NT2/D1 (cell line): ENCODE data around the gene GIMAP8.
A peak's percentile ranks its signal among the peaks of the same experiment; 100 is the strongest.

Source experiments
- DNase-seq: peaks from one replicate; pipeline ENCODE4 v3.0.0-alpha.2; 2011; ENCODE audit warnings: low read depth, low spot score
- H3K27me3 ChIP-seq: 2 replicates; pipeline ENCODE4 v1.6.0; 2011; ENCODE audit warnings: mild to moderate bottlenecking; ENCODE audit not compliant: insufficient read length, insufficient read depth
- H3K36me3 ChIP-seq: 2 replicates; pipeline ENCODE4 v1.6.1; 2011; ENCODE audit warnings: mild to moderate bottlenecking, low read length, mixed read lengths; ENCODE audit not compliant: insufficient read depth, insufficient read length
- H3K4me1 ChIP-seq: 2 replicates; pipeline ENCODE4 v1.5.1; 2011; ENCODE audit not compliant: insufficient read depth, insufficient read length
- H3K4me3 ChIP-seq: 2 replicates; pipeline ENCODE4 v1.5.1; 2011; ENCODE audit warnings: low read depth; ENCODE audit not compliant: insufficient read length
- H3K9ac ChIP-seq: 2 replicates; pipeline ENCODE4 v1.6.0; 2011; ENCODE audit warnings: low read depth; ENCODE audit not compliant: insufficient read length
- H3K9me3 ChIP-seq: 2 replicates; pipeline ENCODE4 v1.5.1; 2011; ENCODE audit warnings: mild to moderate bottlenecking, low read length; ENCODE audit not compliant: insufficient read depth
- SUZ12 ChIP-seq: IDR thresholded peaks from 2 replicates; pipeline ENCODE4 v1.6.1; 2011; ENCODE audit not compliant: insufficient read length, insufficient read depth; ENCODE audit errors: extremely low read depth
- YY1 ChIP-seq: IDR thresholded peaks from 2 replicates; pipeline ENCODE4 v1.6.1; 2011; ENCODE audit not compliant: insufficient read length, insufficient read depth
- ZNF274 ChIP-seq: IDR thresholded peaks from 2 replicates; pipeline ENCODE4 v1.6.1; 2011; ENCODE audit warnings: mild to moderate bottlenecking, low read depth, low read length

Gene GIMAP8

GRCh38 chr7:150420987-150421674, 29.3 kb upstream of the GIMAP8 start:
- Histone ChIP-seq H3K36me3 (no peaks in the 10 kb centered on the region), H3K4me1 (no peaks in the 10 kb centered on the region), H3K27me3 (peaks cover 7% of the 10 kb centered on the region), H3K4me3 (no peak overlapping the region), H3K9me3 (no peaks in the 10 kb centered on the region), H3K9ac (no peak overlapping the region)
- TF ChIP-seq ZNF274 (no peak), SUZ12 (no peak), YY1 (no peak)
- DNase-seq = peak; percentile 85

GRCh38 chr7:150421831-150422230, 28.6 kb upstream of the GIMAP8 start:
- TF ChIP-seq SUZ12 (no peak), YY1 (no peak), ZNF274 (no peak)
- DNase-seq = no peak
- Histone ChIP-seq H3K4me3 (no peak overlapping the region), H3K27me3 (peaks cover 7% of the 10 kb centered on the region), H3K9me3 (no peaks in the 10 kb centered on the region), H3K4me1 (no peaks in the 10 kb centered on the region), H3K36me3 (no peaks in the 10 kb centered on the region), H3K9ac (no peak overlapping the region)

- Histone ChIP-seq H3K4me3 (no peak overlapping the region), H3K27me3 (peaks cover 3% of the 10 kb centered on the region), H3K9ac (no peak overlapping the region), H3K4me1 (peaks cover 2% of the 10 kb centered on the region), H3K9me3 (no peaks in the 10 kb centered on the region), H3K36me3 (no peaks in the 10 kb centered on the region)
- DNase-seq = no peak
- TF ChIP-seq ZNF274 (no peak), SUZ12 (no peak), YY1 (no peak)
Observed at GRCh38 chr7:150425670-150426069, 24.8 kb upstream of the GIMAP8 start.

GRCh38 chr7:150428671-150429451, 21.6 kb upstream of the GIMAP8 start:
- Histone ChIP-seq H3K36me3 (no peaks in the 10 kb centered on the region), H3K27me3 (no peaks in the 10 kb centered on the region), H3K9me3 (peaks cover 5% of the 10 kb centered on the region; the same call in 1 of the 2 replicates), H3K4me1 (peaks cover 2% of the 10 kb centered on the region), H3K4me3 (no peak overlapping the region), H3K9ac (no peak overlapping the region)
- DNase-seq = no peak
- TF ChIP-seq SUZ12 (no peak), YY1 (no peak), ZNF274 (no peak)

- peaks cover 2% of the 10 kb centered on the region for H3K4me1 ChIP-seq
- H3K4me3 ChIP-seq = no peak overlapping the region
- H3K27me3 ChIP-seq = no peaks in the 10 kb centered on the region
- DNase-seq = no peak
- no peaks in the 10 kb centered on the region for H3K36me3 ChIP-seq
- no peak overlapping the region for H3K9ac ChIP-seq
- TF ChIP-seq SUZ12 = no peak
- no peak for TF ChIP-seq ZNF274
- no peak for TF ChIP-seq YY1
- peaks cover 10% of the 10 kb centered on the region; the same call in 1 of the 2 replicates for H3K9me3 ChIP-seq
Observed at GRCh38 chr7:150429699-150430098, 20.7 kb upstream of the GIMAP8 start.

- no peaks in the 10 kb centered on the region for H3K36me3 ChIP-seq
- H3K9ac ChIP-seq = no peak overlapping the region
Observed at GRCh38 chr7:150430465-150431085, 19.9 kb upstream of the GIMAP8 start.

More at GRCh38 chr7:150430465-150431085, 19.9 kb upstream of the GIMAP8 start:
- Histone ChIP-seq H3K4me3 (no peak overlapping the region), H3K9me3 (peaks cover 10% of the 10 kb centered on the region; the same call in 1 of the 2 replicates), H3K4me1 (peaks cover 2% of the 10 kb centered on the region), H3K27me3 (no peaks in the 10 kb centered on the region)
- no peak for DNase-seq
- TF ChIP-seq YY1 = no peak
